AG04450 (cell line): Measurements from ENCODE around the gene AUH. TPM values are rescaled to one million over a fixed set of nuclear protein-coding genes. Genes with fewer than 3 reads are reported as not detected.

Source experiments
- CTCF ChIA-PET: fragments of 300-600, 350-600 bp; formaldehyde crosslinking; extraction: SDS; loops from one replicate; lab custom pipeline; 2022; ENCODE audit warnings: antibody characterized with exemption, inconsistent platforms; lab: Charles Lee
- POLR2A ChIA-PET: fragments of 350-600 bp; formaldehyde crosslinking; extraction: SDS; loops from one replicate; lab custom pipeline; 2021; ENCODE audit warnings: antibody characterized with exemption, inconsistent platforms; lab: Yijun Ruan, JAX
- DNase-seq: peaks from one replicate; pipeline ENCODE4 v3.0.0-alpha.2; 2011; ENCODE audit warnings: low read depth, low spot score
- H3K27ac ChIP-seq: one replicate; pipeline ENCODE4 v1.5.1; 2012; ENCODE audit warnings: low read depth, low read length, control low read depth
- H3K27me3 ChIP-seq: one replicate; pipeline ENCODE4 v1.6.0; 2012; ENCODE audit warnings: low read length; ENCODE audit not compliant: control insufficient read depth, insufficient read depth
- H3K4me3 ChIP-seq: 2 replicates; pipeline ENCODE4 v1.5.1; 2011; ENCODE audit warnings: mild to moderate bottlenecking, low read depth, low read length, control low read depth
- H3K9me3 ChIP-seq: 2 replicates; pipeline ENCODE4 v1.5.1; 2012; ENCODE audit warnings: low read length; ENCODE audit not compliant: control insufficient read depth, insufficient read depth
- CTCF ChIP-seq: IDR thresholded peaks from 2 replicates; pipeline ENCODE4 v1.5.1; 2011; ENCODE audit warnings: low read depth, low read length, control low read depth, inconsistent platforms
- polyA plus RNA-seq: library from polyadenylated mRNA; depleted of rRNA; stranded (reverse); fragments of >200 nt; gene quantifications from 2 replicates; pipeline ENCODE4 v1.2.3, GENCODE V29; 2011

The AUH gene
- polyA plus RNA-seq, 1 experiment: 9.1 TPM

- POLR2A ChIA-PET: no interaction called here
- no peak for DNase-seq
- H3K9me3 ChIP-seq: no peaks in the 10 kb centered on the region; the same call in 1 of the 2 replicates
- no peak overlapping the region for H3K4me3 ChIP-seq
- no peaks in the 10 kb centered on the region for H3K27me3 ChIP-seq
- CTCF ChIA-PET: no interaction called here
- no peak for TF ChIP-seq CTCF
- no peak overlapping the region for H3K27ac ChIP-seq
These were observed 14.3 kb downstream of the AUH start for GRCh38 chr9:91347377-91347776.

DNA sequence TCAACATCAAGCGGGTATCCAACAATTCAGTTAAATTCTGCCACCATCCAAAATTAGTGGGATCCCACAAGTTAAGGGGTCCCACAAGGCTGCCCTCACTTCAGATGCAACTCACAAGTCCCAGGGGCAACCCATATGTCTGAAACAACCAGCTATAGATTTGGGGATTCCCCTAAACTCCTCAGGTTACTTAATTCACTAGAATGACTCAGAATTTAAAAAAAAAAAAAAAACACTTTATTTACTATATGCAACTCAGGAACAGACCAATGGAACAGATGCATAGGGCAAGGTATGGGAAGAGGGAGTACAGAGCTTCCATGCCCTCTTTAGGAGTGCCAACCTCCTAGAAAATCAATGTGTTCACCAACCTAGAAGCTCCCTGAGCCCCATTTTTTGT, 15.1 kb downstream of the AUH start:
- DNase-seq: no peak
- ChIA-PET CTCF (interaction anchor here (1.0 kb wide), 1 partner anchor 380 kb away, joined by 3 read pairs; no protein-coding TSS in a partner anchor), POLR2A (interaction anchor here (0.6 to 0.7 kb wide), 2 partner anchors 78 to 310 kb away, joined by 3 to 5 read pairs; no protein-coding TSS in a partner anchor)
- H3K27me3 ChIP-seq: no peaks in the 10 kb centered on the region
- no peak overlapping the region for H3K27ac ChIP-seq
- H3K9me3 ChIP-seq: peaks cover 6% of the 10 kb centered on the region; the same call in 1 of the 2 replicates
- no peak for TF ChIP-seq CTCF
- no peak overlapping the region for H3K4me3 ChIP-seq

GRCh38 chr9:91345978-91346377, 15.7 kb downstream of the AUH start:
- POLR2A ChIA-PET: interaction anchor here (0.6 to 0.7 kb wide), 2 partner anchors 79 to 309 kb away, joined by 3 to 5 read pairs; no protein-coding TSS in a partner anchor
- H3K4me3 ChIP-seq: no peak overlapping the region
- H3K27me3 ChIP-seq: no peaks in the 10 kb centered on the region
- DNase-seq: no peak
- CTCF ChIA-PET: interaction anchor here (1.0 kb wide), 1 partner anchor 381 kb away, joined by 3 read pairs; no protein-coding TSS in a partner anchor
- TF ChIP-seq CTCF: no peak
- H3K9me3 ChIP-seq: peaks cover 6% of the 10 kb centered on the region; the same call in 1 of the 2 replicates
- H3K27ac ChIP-seq: no peak overlapping the region

DNA sequence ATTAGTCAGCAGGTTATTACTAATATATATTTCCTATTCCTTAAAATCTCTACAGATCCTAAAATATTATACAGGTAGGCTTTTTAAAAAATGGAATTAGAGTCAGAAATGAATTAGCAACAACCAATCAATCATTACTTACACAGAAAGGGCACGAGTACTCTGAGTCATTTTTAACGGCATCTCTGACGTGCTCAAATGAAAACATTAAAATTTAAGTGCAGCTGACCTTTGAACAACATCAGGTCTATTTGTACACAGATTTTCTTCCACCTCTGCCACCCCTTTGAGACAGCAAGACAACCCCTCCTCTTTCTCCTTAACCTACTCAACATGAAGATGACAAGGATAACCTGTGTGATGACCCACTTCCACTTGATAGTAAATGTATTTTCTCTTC, 19.1 kb downstream of the AUH start:
- Histone ChIP-seq H3K4me3 (no peak overlapping the region), H3K27ac (no peak overlapping the region), H3K9me3 (peaks cover 6% of the 10 kb centered on the region; the same call in 1 of the 2 replicates), H3K27me3 (no peaks in the 10 kb centered on the region)
- TF ChIP-seq CTCF: no peak
- ChIA-PET CTCF (interaction anchor here (1.0 to 1.3 kb wide), 3 partner anchors 12 to 428 kb away, joined by 3 to 5 read pairs (median 3); no protein-coding TSS in a partner anchor), POLR2A (no interaction called here)
- no peak for DNase-seq

GRCh38 chr9:91341749-91342148, 20.0 kb downstream of the AUH start:
- Histone ChIP-seq H3K27me3 (no peaks in the 10 kb centered on the region), H3K27ac (no peak overlapping the region), H3K9me3 (peaks cover 6% of the 10 kb centered on the region; the same call in 1 of the 2 replicates), H3K4me3 (no peak overlapping the region)
- ChIA-PET CTCF (interaction anchor here (1.0 to 1.2 kb wide), 2 partner anchors 12 to 19 kb away, joined by 3 to 5 read pairs; no protein-coding TSS in a partner anchor), POLR2A (interaction anchor here (0.6 kb wide), 1 partner anchor 82 kb away, joined by 4 read pairs; the partner anchor contains the start of gene NFIL3)
- no peak for TF ChIP-seq CTCF
- DNase-seq: no peak
